T-helper 1 cell treated with Interleukin-12 subunit alpha and Interleukin-12 subunit beta and Interleukin-4 antibody, amounts not matched to agents 30 ng/mL and 1 ng/mL, for 36 hours (primary cell): Measurements from ENCODE around the gene UGT2B28. TPM values are rescaled to one million over a fixed set of nuclear protein-coding genes. Genes with fewer than 3 reads are reported as not detected.
"Not testable (repeated sequence)": the region's sequence is repeated elsewhere in the genome, so short reads cannot be mapped to it uniquely, and the experiment has no call there.

Experiments used
- intact Hi-C: fragments of 100-400 bp; cut with micrococcal nuclease; formaldehyde crosslinking; loops from one replicate; pipeline ENCODE4 v1.15.1; 2024
- total RNA-seq: library from RNA; stranded (reverse); gene quantifications from 2 replicates; pipeline ENCODE4 v1.2.3, GENCODE V29; 2022

Gene UGT2B28
- total RNA-seq, 1 donor from 2014 or later: not detected

GRCh38 chr4:69343114-69343513, 62.8 kb downstream of the UGT2B28 start:
- intact Hi-C loops: not testable (repeated sequence)

- intact Hi-C loops: not testable (repeated sequence)
Measured at GRCh38 chr4:69343558-69344420, 63.5 kb downstream of the UGT2B28 start.

Other genes starting within 250 kb of the UGT2B28 start
- not detected in 2 replicates for gene UGT2B7, start 184.0 kb upstream of the UGT2B28 start, total RNA-seq
- not detected in 2 replicates for gene UGT2B11, start 65.7 kb upstream of the UGT2B28 start, total RNA-seq
- gene UGT2B4, start 215.4 kb downstream of the UGT2B28 start, total RNA-seq: not detected in 2 replicates